ENCODE results near the gene CRYM.
"Not testable (repeated sequence)": the region's sequence is repeated elsewhere in the genome, so short reads cannot be mapped to it uniquely, and the experiment has no call there.

The CRYM gene

DNA sequence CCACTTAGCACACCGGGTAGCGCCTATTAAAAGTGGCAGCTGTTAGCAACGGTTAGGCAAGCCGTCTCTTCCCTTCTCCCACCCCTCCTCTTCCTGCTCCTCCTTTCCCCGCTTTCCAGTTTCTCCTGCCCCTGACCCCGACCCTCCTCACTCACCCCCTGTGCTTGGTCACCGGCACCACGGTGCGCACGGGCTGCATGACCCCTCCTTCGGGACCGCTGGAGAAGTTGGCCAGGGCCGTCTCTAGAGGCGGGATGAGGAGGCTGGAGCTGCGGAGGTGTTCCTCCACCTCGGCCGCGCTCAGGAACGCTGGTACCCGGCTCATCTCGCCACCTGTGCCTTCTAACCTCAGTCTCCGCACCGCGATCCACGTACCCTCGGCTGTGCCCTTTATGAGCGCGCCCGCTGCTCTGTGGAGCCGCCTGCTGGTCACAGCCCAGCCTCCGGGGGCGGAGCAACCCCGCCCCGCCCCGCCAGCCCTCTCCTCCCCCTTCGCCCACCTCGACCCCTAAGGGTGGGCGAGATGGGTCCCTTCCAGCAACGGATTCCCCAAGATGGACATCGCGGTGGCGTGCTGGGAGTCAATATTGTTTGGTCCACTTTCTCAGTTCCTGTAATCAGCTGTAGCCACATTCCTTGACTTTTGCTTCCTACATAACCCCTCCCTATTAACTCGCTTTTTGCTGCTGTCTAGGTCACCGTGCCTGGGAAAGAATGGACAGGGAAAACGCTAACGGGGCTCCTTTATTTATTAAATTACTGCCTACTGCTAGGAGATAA, at the start of gene CRYM:
Gene CRYM (minus strand): TSS at position 364 of the 780 bp plus-strand sequence. CDS start 39 bp downstream, at position 325.
- DNase-seq (ENCODE audit: low spot score): peak; percentile 40

DNA sequence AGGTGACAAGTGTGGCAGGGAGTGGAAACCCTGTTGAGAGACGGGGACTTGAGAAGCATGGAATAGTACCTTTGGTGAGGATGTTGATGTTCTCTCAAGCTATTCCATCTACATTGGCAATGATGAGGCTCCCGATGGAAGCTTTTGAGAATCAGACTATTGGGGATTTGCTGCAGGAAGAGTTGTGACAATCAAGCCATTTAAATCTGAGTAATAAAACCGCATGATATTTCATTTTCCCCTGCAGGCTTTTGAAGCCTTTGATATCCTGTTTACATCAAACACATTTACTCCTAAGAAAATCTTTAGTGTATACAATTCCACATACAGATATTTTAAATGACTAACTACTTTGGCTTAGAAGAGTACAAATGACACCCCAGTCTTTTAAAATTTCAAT, 49.0 kb upstream of the CRYM start:
- no peak for DNase-seq (ENCODE audit: low spot score)

DNA sequence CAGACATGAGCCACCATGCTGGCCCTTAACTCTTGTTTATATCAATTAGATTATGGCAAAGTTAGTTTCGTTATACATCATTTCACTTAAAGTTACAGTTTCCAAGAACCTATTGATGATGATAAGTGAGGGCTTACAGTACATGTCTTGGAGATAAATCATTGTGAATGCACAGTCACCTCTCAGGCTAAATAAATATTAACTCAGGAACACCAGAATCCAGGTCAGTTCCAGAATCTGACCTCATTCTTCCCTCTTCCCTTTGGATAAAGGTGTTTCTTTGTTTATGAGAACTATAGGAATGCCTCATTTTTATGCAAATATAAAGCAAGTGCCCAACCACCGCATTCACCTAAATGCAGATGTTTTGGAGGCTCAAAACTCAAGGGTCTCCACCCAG, 48.4 kb upstream of the CRYM start:
- no peak for DNase-seq (ENCODE audit: low spot score)

DNA sequence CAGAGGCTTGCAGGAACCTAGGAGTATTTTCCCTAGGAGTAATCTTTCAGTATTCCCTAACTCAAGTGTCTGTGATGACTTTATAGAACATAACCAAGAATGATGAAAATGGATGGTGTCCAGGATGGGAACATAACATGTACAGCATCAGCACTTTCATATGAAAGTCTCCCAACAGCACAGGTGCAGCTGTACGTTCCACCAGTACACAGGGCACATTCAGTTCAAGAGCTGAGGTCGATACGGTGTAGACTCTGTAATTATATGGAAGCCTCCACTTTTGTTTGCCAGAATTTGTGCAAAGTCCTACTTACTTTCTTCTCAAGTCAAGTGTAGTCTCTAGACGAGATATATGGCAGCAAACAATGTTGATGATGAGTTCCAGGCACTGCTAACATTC, 46.2 kb upstream of the CRYM start:
- DNase-seq (ENCODE audit: low spot score): no peak

DNA sequence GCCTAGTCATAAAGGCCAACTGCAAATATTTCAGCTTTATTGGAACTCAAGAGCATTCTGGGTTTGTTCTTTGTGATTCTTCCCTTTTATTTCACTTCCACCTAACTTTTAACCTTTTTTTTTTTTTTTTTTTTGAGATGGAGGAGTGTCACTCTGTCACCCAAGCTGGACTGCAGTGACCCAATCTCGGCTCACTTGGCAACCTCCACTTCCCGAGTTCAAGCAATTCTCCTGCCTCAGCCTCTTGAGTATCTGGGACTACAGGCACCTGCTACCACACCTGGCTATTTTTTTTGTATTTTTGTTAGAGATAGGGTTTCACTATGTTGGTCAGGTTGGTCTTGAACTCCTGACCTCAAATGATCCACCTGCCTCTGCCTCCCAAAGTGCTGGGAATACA, 44.2 kb upstream of the CRYM start:
- not testable (repeated sequence) for DNase-seq (ENCODE audit: low spot score)

DNA sequence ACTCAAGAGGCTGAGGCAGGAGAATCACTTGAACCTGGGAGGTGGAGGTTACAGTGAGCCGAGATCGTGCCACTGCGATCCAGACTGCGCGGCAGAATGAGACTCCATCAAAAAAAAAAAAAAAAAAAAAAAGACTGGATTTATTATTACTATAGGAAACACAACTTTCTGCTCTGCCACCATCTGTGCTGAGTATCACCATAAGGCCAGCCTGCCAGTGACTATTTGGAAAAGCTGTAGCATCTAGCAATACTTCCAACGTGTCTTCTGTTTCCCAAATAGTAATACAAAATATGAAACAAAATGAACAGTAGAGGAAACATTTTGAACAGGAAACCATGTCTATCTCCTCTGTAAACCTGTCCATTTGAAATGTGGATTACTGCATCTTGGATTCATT, 43.6 kb upstream of the CRYM start:
- DNase-seq (ENCODE audit: low spot score): no peak

DNA sequence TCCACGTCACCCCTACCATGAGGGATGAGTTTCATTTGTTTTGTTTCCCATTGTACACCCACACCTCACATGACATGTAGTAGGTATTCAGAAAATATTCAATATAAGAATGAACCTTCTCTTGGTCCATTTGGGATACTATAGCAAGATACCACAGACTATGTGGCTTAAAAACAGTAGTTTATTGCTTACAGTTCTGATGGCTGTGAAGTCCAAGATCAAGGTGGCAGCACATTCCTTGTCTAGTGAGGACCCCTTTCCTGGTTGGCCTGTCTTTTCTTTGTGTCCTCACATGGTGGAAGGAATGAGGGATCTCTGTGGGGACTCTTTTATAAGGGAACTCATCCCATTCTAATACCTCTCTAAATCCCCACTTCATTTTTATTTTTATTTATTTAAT, 36.2 kb upstream of the CRYM start:
- no peak for DNase-seq (ENCODE audit: low spot score)

DNA sequence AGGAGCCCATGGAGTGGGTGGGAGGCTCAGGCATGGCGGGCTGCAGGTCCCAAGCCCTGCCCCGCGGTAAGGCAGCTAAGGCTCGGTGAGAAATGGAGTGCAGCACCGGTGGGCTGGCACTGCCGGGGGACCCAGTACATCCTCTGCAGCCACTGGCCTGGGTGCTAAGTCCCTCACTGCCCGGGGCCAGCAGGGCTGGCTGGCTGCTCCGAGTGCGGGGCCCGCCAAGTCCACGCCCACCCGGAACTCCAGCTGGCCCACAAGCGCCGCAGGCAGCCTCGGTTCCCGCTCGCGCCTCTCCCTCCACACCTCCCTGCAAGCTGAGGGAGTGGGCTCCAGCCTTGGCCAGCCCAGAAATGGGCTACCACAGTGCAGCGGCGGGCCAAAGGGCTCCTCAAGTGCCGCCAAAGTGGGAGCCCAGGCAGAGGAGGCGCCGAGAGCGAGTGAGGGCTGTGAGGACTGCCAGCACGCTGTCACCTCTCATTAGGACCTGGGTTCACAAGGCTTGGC, 34.8 kb upstream of the CRYM start:
- DNase-seq (ENCODE audit: low spot score): not testable (repeated sequence)

DNA sequence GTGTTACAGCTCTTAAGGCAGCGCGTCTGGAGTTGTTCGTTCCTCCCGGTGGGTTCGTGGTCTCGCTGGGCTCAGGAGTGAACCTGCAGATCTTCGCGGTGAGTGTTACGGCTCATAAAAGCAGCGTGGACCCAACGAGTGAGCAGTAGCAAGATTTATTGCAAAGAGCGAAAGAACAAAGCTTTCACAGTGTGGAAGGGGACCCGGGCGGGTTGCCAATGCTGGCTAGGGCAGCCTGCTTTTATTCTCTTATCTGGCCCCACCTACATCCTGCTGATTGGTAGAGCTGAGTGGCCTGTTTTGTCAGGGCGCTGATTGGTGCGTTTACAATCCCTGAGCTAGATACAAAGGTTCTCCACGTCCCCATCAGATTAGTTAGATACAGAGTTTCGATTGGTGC, 34.0 kb upstream of the CRYM start:
- not testable (repeated sequence) for DNase-seq (ENCODE audit: low spot score)

DNA sequence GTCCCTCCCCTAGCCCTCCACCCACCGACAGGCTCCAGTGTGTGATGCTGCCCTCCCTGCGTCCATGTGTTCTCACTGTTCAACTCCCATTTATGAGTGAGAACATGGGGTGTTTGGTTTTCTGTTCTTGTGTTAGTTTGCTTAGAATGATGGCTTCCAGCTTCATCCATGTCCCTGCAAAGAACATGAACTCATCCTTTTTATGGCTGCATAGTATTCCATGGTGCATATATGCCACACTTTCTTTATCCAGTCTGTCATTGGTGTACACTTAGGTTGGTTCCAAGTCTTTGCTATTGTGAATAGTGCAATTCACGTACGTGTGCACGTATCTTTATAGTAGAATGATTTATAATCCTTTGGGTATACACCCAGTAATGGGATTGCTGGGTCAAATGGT, 28.6 kb upstream of the CRYM start:
- not testable (repeated sequence) for DNase-seq (ENCODE audit: low spot score)

DNA sequence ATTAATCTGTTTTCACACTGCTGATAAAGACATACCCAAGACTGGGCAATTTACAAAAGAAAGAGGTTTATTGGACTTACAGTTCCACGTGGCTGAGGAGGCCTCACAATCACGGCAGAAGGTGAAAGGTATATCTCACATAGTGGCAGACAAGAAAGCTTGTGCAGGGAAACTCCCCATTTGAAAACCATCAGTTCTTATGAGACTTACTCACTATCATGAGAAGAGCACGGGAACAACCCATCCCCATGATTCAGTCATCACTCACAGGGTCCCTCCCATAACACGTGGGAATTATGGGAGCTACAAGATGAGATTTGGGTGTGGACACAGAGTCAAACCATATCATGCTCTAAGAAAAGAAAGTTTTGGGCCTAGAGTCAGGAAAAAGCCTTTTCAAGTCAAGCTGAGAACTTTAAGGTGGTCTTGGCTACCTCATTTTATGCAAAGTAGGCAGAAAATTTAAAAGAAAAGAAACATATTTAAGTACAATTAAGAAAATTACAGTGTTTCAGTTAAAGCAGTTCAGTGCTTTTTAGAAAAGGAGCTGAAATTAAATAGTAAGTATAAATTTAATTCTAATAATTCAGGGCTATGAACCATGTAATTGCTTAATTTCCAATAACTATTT, 24.9 kb upstream of the CRYM start:
- DNase-seq (ENCODE audit: low spot score): no peak

DNA sequence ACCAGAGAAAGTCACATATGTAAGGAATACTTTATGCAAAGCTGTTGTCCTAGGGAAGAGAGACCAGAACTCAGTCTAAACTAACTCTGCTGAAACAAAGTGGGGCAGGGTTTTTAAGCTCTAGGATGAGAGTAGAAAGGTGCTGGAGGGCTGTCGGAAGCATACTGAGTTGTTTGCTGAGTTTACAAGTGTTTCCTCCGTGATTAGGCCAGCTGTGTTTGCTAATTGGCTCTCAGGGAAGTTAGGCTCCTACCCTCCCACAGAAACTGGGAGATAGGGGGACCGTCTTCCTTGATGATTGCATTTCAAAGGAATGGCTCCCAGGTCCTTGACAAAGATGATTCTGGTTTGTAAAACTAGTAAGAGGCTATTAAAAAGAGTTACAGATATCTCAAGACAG, 24.4 kb upstream of the CRYM start:
- DNase-seq (ENCODE audit: low spot score): no peak

DNA sequence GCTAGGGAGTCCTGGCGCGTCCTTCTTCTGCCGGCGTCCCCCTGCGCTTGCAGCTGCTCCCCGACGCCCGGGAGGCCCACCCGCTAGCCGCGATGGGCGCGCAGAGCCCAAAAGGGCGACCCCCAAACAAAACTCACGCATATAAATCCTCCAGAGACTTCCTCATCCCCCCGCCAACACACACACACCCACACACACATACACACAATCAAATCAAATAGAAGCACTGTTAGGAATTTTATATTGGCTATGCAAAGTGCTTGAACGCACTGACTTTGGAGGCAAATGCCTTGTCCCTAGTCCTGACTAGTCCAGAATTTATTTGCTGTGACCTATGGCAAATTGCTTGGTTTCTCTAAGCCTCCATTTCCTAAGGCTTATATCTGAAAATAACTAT, 23.8 kb upstream of the CRYM start:
- no peak for DNase-seq (ENCODE audit: low spot score)

DNA sequence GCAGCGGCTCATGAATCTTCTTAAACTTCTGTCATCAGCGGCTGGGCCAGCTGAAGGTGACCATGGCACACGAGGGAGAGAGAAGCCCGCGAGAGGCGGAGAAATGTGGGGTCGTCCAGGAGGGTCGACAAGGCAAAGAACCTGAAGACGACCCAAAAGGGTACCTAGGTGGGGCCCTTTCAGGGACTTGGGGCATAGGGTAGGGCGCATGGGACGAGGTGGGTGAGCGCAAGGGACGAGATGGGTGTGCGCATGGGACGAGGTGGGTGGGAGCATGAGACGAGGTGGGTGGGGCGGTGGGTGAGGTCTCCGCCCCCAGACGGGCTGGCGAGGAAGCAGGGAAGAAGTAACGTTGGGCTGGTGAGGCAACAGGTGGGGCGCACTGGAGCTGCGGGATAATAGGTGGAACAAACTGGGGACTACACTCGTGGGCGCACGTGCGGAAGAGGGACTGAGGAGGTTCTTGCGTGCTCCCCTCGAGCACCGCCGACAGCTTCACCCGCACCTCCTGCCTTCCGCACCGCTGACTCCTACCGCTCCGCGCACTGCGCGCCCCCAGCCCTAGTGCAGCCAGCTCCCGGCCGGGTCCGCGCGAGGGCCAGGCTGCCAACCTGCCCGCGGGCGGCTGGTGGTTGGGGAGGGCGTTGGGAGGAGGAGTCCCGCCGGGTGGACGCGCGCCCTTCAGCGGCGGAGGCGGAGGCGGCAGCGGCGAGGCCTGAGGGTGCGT, 23.2 kb upstream of the CRYM start:
- no peak for DNase-seq (ENCODE audit: low spot score)

DNA sequence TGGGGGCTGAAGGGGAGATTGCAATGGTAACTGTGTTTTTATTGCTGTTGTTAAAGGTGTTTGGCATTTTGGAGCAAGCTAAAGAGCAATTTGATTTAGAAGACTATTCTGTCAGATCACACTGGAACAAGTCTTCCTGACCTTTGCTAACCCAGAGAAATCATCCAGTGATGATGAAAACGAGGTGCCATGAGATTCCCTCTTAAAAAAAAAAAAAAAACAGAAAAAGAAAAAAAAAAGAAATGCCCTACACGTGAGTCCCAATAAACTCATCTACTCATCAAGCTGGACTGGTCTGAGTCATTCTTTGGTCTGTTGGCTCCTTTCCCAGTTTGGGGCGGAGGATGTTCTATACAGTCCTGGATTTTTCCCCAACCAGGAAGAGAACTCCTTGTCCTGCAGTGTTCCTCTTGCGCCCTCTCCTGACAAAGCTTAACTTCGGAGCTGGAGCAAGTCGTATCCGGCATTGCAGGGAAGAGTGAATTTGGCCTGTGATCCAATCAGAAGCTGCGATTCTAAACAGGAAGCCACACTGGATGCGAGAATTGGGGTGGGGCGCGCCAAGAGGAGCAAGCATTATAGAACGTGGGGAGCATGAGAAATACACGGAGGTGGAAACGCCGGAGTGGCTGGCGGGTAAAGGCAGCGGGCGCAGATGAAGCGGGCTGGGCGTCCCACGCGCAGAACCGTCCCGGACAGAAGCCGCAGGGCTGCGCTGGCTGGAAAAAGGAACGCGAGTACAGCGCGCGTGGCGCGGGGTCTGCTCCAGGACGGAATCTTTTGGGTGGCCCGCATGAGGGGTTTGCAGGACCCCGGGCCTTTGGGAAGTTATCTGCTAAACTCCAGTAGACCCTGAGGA, 22.4 kb upstream of the CRYM start:
- DNase-seq (ENCODE audit: low spot score): peak; percentile 77

DNA sequence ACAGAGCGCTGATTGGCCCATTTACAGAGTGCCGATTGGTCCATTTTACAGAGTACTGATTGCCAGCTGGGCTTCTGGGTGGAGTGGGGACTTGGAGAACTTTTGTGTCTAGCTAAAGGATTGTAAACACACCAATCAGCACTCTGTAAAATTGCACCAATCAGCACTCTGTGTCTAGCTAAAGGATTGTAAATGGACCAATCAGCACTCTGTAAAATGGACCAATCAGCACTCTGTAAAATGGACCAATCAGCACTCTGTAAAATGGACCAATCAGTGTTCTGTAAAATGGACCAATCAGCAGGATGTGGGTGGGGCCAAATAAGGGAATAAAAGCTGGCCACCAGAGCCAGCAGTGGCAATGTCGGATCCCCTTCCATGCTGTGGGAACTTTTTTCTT, 11.7 kb upstream of the CRYM start:
- DNase-seq (ENCODE audit: low spot score): not testable (repeated sequence)

DNA sequence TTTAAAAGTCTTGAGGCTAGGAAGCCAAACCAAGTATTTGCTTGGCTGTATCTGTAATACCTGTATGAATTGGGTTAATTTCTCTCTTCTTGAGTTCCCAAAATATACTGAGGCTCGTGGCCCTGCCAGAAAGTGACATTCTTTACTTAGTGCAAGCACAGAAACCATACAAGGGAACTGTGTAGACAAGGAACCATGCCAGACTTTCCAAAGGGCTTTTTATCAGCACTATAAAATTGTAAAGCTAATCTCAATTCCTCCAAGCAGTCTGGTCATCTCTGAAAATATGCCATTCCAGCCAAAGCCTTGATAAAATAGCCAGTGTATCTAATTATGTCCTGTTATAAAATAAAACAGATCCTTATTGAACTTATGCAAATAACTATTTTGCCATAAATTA, 7.2 kb upstream of the CRYM start:
- no peak for DNase-seq (ENCODE audit: low spot score)

DNA sequence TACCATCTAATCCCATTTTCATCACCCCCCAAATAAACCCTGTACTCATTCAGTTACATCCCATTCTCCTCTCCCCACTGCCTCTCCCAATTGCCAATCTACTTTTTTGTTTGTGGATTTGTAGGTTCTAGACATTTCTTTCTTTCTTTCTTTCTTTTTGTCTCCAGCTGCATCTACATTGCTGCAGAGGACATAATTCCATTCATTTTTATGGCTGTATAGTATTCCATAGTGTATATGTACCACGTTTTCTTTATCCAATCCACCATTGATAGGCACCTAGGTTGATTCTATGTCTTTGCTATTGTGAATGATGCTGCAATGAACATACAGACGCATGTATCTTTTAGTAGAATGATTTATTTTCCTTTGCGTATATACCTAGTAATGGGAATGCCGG, 6.3 kb upstream of the CRYM start:
- no peak for DNase-seq (ENCODE audit: low spot score)

DNA sequence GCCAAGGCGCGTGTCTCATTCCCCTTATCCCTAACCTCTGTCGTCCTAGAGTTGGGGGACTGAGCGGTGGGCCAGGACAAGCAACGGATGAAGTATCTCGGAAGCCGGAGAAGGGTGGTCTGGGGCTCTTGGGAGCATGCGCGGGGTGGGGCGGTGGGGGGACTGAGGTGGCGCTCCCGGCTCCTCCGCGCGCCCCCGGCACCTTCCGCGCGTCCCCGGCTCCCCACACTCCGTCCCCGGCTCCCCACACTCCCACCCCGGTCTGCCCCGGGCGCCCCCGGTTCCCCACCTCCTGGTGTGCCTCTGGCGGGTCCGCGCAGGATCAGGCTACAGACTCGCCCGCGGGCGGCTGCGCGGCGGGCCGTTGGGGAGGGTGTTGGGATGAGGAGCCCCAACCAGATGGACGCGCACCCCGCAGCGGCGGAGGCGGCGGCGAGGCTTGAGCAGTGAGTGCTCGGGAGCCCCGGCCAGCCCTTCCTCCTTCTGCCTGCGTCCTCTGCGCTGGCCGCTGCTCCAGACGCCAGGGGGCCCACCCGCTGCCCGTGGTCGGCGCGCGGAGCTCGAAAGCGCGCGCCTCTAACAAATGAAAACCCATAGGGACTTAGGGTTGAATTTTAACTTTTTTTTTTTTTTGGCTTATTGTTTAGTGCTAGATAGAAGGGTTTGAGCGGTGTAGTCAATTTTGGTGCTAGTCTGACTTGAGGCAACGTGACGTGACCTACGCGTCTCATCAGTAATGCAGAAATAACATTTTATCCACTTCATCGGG, 5.6 kb upstream of the CRYM start:
- DNase-seq (ENCODE audit: low spot score): no peak

DNA sequence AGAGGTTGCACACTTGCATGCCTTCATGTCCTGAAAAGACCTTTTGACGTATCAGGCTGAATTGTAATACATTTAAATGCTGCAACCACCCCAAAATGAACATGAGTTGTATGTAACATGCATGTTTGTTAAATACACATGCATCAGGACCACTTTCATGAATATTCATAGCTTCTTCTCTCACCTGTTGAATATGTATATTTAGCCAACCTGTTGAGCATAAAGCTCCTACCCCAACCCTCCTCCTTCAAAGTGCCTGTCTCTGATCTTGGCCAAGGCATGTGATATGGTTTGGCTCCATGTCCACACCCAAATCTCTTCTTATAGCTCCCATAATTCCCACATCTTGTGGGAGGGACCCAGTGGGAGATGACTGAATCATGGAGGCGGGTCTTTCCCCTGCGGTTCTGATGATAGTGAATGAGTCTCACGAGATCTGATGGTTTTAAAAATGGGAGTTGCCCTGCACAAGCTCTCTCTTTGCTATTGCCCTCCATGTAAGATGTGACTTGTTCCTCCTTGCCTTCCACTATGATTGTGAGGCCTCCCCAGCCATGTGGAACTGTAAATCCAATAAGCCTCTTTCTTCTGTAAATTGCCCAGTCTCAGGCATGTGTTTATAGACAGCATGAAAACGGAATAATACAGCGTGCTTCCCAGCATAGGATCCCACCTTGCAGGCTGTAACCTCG, 3.8 kb upstream of the CRYM start:
- no peak for DNase-seq (ENCODE audit: low spot score)

DNA sequence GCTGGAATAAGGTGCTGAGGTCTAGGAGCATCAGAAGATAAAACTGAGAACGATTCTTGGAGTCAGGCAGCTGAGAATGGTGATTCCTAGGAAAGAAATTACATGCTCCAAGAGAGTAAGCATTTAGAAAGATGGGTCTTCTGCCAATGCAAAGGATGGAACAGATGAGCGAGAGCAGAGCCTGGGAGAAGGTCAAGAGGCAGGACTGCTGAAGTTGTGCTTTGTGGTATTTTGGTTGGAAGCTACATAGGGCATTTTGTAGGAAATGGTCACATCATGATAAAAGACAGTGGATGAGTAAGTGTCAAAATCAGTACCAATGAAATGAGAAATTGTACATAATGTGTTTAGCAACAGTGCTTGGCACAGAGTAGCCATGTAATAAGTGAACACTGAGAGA, 1.4 kb upstream of the CRYM start:
- no peak for DNase-seq (ENCODE audit: low spot score)
